GM23248 (cell line): Measurements from ENCODE around the gene PVALB. TPM values are rescaled to one million over a fixed set of nuclear protein-coding genes. Genes with fewer than 3 reads are reported as not detected.
A peak's percentile ranks its signal among the peaks of the same experiment; 100 is the strongest.
"Not testable (repeated sequence)": the region's sequence is repeated elsewhere in the genome, so short reads cannot be mapped to it uniquely, and the experiment has no call there.

Source experiments
- DNase-seq: peaks from one replicate; pipeline ENCODE4 v3.0.0-alpha.2; 2015
- H2AFZ ChIP-seq: fragments of 200-600 bp; sonication (generic); 2 replicates; pipeline ENCODE4 v1.6.1; 2016; ENCODE audit warnings: antibody characterized with exemption
- H3F3A ChIP-seq: fragments of 200-600 bp; sonication (generic); 2 replicates; pipeline ENCODE4 v1.6.1; 2016; ENCODE audit warnings: mild to moderate bottlenecking, antibody characterized with exemption, mixed run types; ENCODE audit not compliant: insufficient read depth
- H3K27ac ChIP-seq: fragments of 200-600 bp; sonication (generic); 2 replicates; pipeline ENCODE4 v1.5.1; 2016; ENCODE audit warnings: mild to moderate bottlenecking
- H3K27me3 ChIP-seq: fragments of 200-600 bp; sonication (generic); replicated peaks from 2 replicates; pipeline ENCODE4 v1.6.1; 2016; ENCODE audit warnings: mild to moderate bottlenecking; ENCODE audit not compliant: insufficient read depth
- H3K36me3 ChIP-seq: fragments of 200-600 bp; sonication (generic); 2 replicates; pipeline ENCODE4 v1.6.1; 2016; ENCODE audit warnings: low read depth, mild to moderate bottlenecking
- H3K4me1 ChIP-seq: fragments of 200-600 bp; sonication (generic); 2 replicates; pipeline ENCODE4 v1.6.1; 2016; ENCODE audit warnings: mild to moderate bottlenecking; ENCODE audit not compliant: insufficient read depth
- H3K4me2 ChIP-seq: fragments of 200-600 bp; sonication (generic); one replicate; pipeline ENCODE4 v1.6.1; 2016; ENCODE audit warnings: mild to moderate bottlenecking; ENCODE audit not compliant: unreplicated experiment
- H3K4me3 ChIP-seq: fragments of 200-600 bp; sonication (generic); 2 replicates; pipeline ENCODE4 v1.5.1; 2016; ENCODE audit warnings: mild to moderate bottlenecking
- H3K79me2 ChIP-seq: fragments of 200-600 bp; sonication (generic); 2 replicates; pipeline ENCODE4 v1.6.1; 2016; ENCODE audit warnings: mild to moderate bottlenecking; ENCODE audit not compliant: insufficient read depth
- H3K9ac ChIP-seq: fragments of 200-600 bp; sonication (generic); 2 replicates; pipeline ENCODE4 v1.6.1; 2016; ENCODE audit warnings: mild to moderate bottlenecking
- H3K9me2 ChIP-seq: fragments of 200-600 bp; sonication (generic); 2 replicates; pipeline ENCODE4 v1.6.1; 2016; ENCODE audit warnings: mixed run types, mild to moderate bottlenecking, moderate library complexity; ENCODE audit not compliant: insufficient read depth
- H3K9me3 ChIP-seq: fragments of 200-600 bp; sonication (generic); one replicate; pipeline ENCODE4 v1.6.1; 2017; ENCODE audit warnings: low read depth
- H4K20me1 ChIP-seq: fragments of 200-600 bp; sonication (generic); 2 replicates; pipeline ENCODE4 v1.6.0; 2016; ENCODE audit not compliant: insufficient read depth
- EZH2 ChIP-seq: fragments of 200-600 bp; sonication (generic); IDR thresholded peaks from 2 replicates; pipeline ENCODE4 v1.6.1; 2018; ENCODE audit warnings: antibody characterized with exemption, mild to moderate bottlenecking; ENCODE audit not compliant: insufficient read depth, poor library complexity, severe bottlenecking
- EZH2phosphoT487 ChIP-seq: fragments of 200-600 bp; sonication (generic); IDR thresholded peaks from 2 replicates; pipeline ENCODE4 v1.6.1; 2018; ENCODE audit warnings: antibody characterized with exemption, moderate library complexity, mild to moderate bottlenecking, low read depth; ENCODE audit not compliant: insufficient read depth
- WGBS, 2 experiments: methylation state at CpG; one replicate each; pipeline ENCODE4 v1.1.6; 2015 to 2017; ENCODE audit warnings: low lambda C conversion rate in 2 of 2, low coverage in 1 of 2; ENCODE audit errors: missing lambda C conversion rate in 2 of 2; 5-methylcytosine and 5-hydroxymethylcytosine counted together
- in situ Hi-C: fragments of 300-500 bp; cut with MboI; formaldehyde crosslinking; loops from 2 replicates; pipeline ENCODE4 v1.15.0; 2020
- polyA plus RNA-seq: library from polyadenylated mRNA; unstranded; fragments of >200 nt; fragmentation: Nextera tagmentation; extraction: Ambion mirVana; gene quantifications from 2 replicates; pipeline ENCODE4 v1.2.1, GENCODE V29; 2016
- total RNA-seq: library from RNA; depleted of rRNA; stranded (reverse); fragments of >200 nt; shearing (Covaris generic); gene quantifications from 2 replicates; pipeline ENCODE4 v1.2.3, GENCODE V29; 2014; rRNA removed

Gene PVALB
- total and polyA plus RNA-seq, 2 experiments from 2014 or later, result not detected

GRCh38 chr22:36755316-36755715 lies 61.5 kb downstream of the PVALB start:
- 57 to 76% methylated on average over 6 of the region's 6 CpGs for WGBS, 2 experiments
- in situ Hi-C loops, result loop anchor here (10.0 kb wide), 1 partner anchor 201 kb away; no protein-coding TSS in a partner anchor

DNA sequence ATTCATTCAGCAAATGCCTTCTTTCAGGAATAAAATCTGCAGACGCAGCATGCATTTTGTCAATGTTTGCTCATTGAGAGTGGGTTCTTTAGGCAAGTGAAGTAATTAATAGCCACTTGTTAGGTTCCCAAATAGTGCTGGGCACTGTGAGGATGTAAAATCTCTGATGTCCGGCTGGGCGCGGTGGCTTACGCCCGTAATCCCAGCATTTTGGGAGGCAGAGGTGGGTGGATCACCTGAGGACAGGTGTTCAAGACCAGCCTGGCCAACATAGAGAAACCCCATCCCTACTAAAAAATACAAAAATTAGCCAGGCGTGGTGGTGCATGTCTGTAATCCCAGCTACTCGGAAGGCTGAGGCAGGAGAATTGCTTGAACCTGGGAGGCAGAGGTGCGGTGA lies 62.0 kb downstream of the PVALB start:
- peaks cover 26% of the 10 kb centered on the region for H3K27me3 ChIP-seq
- not testable (repeated sequence) for H3K4me2 ChIP-seq, H3F3A ChIP-seq, H3K9me2 ChIP-seq, H3K9me3 ChIP-seq, H3K4me1 ChIP-seq, H3K27ac ChIP-seq, H3K9ac ChIP-seq, H3K4me3 ChIP-seq, DNase-seq, H2AFZ ChIP-seq, H4K20me1 ChIP-seq, H3K36me3 ChIP-seq, H3K79me2 ChIP-seq
- WGBS, 2 experiments, result 70 to 72% methylated on average over 9 of the region's 9 CpGs
- in situ Hi-C loops, result loop anchor here (10.0 kb wide), 1 partner anchor 200 kb away; no protein-coding TSS in a partner anchor

More at GRCh38 chr22:36755316-36755715, 61.5 kb downstream of the PVALB start:
- no peak for DNase-seq
- no peak overlapping the region for H3K27ac ChIP-seq
- H3F3A ChIP-seq, result no peaks in the 10 kb centered on the region
- H3K4me2 ChIP-seq, result no peak overlapping the region
- H3K36me3 ChIP-seq, result no peaks in the 10 kb centered on the region
- H2AFZ ChIP-seq, result no peak overlapping the region
- no peaks in the 10 kb centered on the region for H3K9me2 ChIP-seq
- H3K27me3 ChIP-seq, result peaks cover 26% of the 10 kb centered on the region
- no peaks in the 10 kb centered on the region for H3K9me3 ChIP-seq
- TF ChIP-seq EZH2 (no peak), EZH2phosphoT487 (no peak)
- H3K4me3 ChIP-seq, result no peak overlapping the region
- no peaks in the 10 kb centered on the region for H3K4me1 ChIP-seq
- no peaks in the 10 kb centered on the region for H3K79me2 ChIP-seq
- H3K9ac ChIP-seq, result no peak overlapping the region
- H4K20me1 ChIP-seq, result no peaks in the 10 kb centered on the region

DNA sequence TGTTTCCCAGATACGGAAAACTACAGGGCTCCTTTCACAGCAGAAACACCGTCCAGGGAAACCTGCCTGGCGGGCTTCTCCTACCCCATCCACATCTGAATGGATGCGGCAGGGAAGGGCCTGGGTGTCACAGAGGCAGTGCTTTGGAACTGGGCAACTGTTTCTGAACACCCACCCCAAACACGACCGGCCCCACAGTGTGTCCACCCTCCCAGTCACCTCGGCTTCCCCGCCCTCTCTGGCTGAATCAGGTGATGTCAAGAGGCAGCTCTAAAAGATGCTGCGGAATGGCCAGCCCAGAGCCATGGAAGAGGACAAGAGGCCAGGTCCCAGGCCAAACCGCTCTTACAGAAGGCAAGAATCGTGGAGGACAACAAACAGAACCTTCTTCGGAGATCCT lies 62.9 kb downstream of the PVALB start:
- in situ Hi-C loops, result loop anchor here (10.0 kb wide), 1 partner anchor 199 kb away; no protein-coding TSS in a partner anchor

DNA sequence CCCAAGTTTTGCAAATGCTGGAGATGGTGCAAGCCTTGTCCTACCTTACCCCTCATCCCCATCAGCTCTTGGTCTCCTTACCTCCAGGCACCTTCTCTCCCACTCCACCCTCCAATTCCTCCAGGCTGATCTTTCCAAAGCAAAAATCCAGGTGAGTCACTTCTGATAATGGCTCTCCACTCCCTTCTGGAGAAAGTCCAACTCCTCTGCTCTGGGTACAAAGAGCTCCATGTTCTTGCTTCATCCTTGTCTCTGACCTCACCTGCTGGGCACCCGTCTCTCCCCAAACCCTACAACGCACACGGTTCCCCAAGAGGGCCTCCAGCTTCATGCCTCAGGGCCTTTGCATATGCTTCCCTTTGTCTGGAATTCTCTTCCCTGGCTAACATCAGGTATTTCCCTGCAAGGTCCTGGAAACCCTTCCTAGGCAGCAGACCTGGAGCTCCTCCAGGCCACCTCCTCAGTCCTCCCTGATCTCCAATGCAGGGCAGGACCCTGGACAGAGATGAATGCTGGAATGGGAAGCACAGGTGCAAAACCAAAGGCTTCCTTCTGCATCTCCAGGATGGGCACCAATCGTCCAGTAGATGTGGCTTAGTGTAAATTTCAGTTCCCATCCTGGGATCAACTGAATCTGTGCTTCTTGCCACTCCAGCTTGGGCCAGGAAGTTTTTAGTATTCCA lies 63.6 kb downstream of the PVALB start:
- DNase-seq, result peak; percentile 24
- in situ Hi-C loops, result loop anchor here (10.0 kb wide), 1 partner anchor 198 kb away; no protein-coding TSS in a partner anchor
- H3K9me3 ChIP-seq, result no peaks in the 10 kb centered on the region
- H3F3A ChIP-seq, result no peaks in the 10 kb centered on the region
- no peak overlapping the region for H2AFZ ChIP-seq
- no peaks in the 10 kb centered on the region for H3K4me1 ChIP-seq
- peaks cover 26% of the 10 kb centered on the region for H3K27me3 ChIP-seq
- no peak overlapping the region for H3K4me2 ChIP-seq
- 51 to 56% methylated on average over 4 of the region's 4 CpGs for WGBS, 2 experiments
- H3K27ac ChIP-seq, result no peak overlapping the region
- H3K9ac ChIP-seq, result no peak overlapping the region
- H4K20me1 ChIP-seq, result no peaks in the 10 kb centered on the region
- H3K4me3 ChIP-seq, result no peak overlapping the region
- no peaks in the 10 kb centered on the region for H3K9me2 ChIP-seq
- no peak for TF ChIP-seq EZH2phosphoT487
- no peak for TF ChIP-seq EZH2
- H3K36me3 ChIP-seq, result no peaks in the 10 kb centered on the region
- H3K79me2 ChIP-seq, result no peaks in the 10 kb centered on the region

More for the DNA sequence above, 62.9 kb downstream of the PVALB start:
- Histone ChIP-seq H3K9me2 (no peaks in the 10 kb centered on the region), H3K27me3 (peaks cover 26% of the 10 kb centered on the region), H3K4me3 (no peak overlapping the region), H3K79me2 (no peaks in the 10 kb centered on the region), H2AFZ (no peak overlapping the region), H3K27ac (no peak overlapping the region), H3K4me1 (no peaks in the 10 kb centered on the region), H3K4me2 (no peak overlapping the region), H3K36me3 (no peaks in the 10 kb centered on the region), H4K20me1 (no peaks in the 10 kb centered on the region), H3K9ac (no peak overlapping the region), H3K9me3 (no peaks in the 10 kb centered on the region), H3F3A (no peaks in the 10 kb centered on the region)
- DNase-seq, result no peak
- no peak for TF ChIP-seq EZH2phosphoT487
- WGBS, 2 experiments, result 40 to 44% methylated on average over 12 of the region's 12 CpGs

Other genes with a start within 250 kb of the PVALB start
- not detected in 2 replicates for gene CACNG2, start 113.3 kb downstream of the PVALB start, total RNA-seq
- not detected in 2 replicates for gene CACNG2, start 113.3 kb downstream of the PVALB start, polyA plus RNA-seq
- 10.1 and 29.5 TPM in 2 replicates for gene IFT27, start 40.9 kb downstream of the PVALB start, total RNA-seq
- gene IFT27, start 40.9 kb downstream of the PVALB start, polyA plus RNA-seq, result 28.6 and 28.8 TPM in 2 replicates
- not detected in 2 replicates for gene NCF4, start 44.0 kb upstream of the PVALB start, total RNA-seq
- gene NCF4, start 44.0 kb upstream of the PVALB start, polyA plus RNA-seq, result 0.18 TPM in 1 of 2 replicates, not detected in the other
- 4.1 and 4.4 TPM in 2 replicates for gene CSF2RB, start 96.6 kb upstream of the PVALB start, total RNA-seq
- gene CSF2RB, start 96.6 kb upstream of the PVALB start, polyA plus RNA-seq, result 2.3 and 2.6 TPM in 2 replicates
- 44.5 and 46.7 TPM in 2 replicates for gene TST, start 202.4 kb upstream of the PVALB start, total RNA-seq
- 16.9 and 17.2 TPM in 2 replicates for gene TST, start 202.4 kb upstream of the PVALB start, polyA plus RNA-seq
- 68.2 and 72.0 TPM in 2 replicates for gene MPST, start 202.7 kb upstream of the PVALB start, total RNA-seq
- 48.5 and 50.1 TPM in 2 replicates for gene MPST, start 202.7 kb upstream of the PVALB start, polyA plus RNA-seq
- gene KCTD17, start 234.7 kb upstream of the PVALB start, total RNA-seq, result 54.8 and 59.6 TPM in 2 replicates
- gene KCTD17, start 234.7 kb upstream of the PVALB start, polyA plus RNA-seq, result 41.6 and 45.7 TPM in 2 replicates